Osteoblast (primary cell): ENCODE measurements around the gene CD2. TPM values are rescaled to one million over a fixed set of nuclear protein-coding genes. Genes with fewer than 3 reads are reported as not detected.
A peak's percentile ranks its signal among the peaks of the same experiment; 100 is the strongest.

Source experiments
- DNase-seq: peaks from one replicate; pipeline ENCODE4 v3.0.0; 2011; ENCODE audit warnings: low spot score, mixed read lengths; ENCODE audit not compliant: insufficient read length; ENCODE audit errors: missing footprints
- H2AFZ ChIP-seq: 2 replicates; pipeline ENCODE4 v1.6.0; 2011; ENCODE audit warnings: mild to moderate bottlenecking, low read length
- H3K27ac ChIP-seq: 2 replicates; pipeline ENCODE4 v1.5.1; 2011; ENCODE audit warnings: mild to moderate bottlenecking, low read depth, low read length, moderate library complexity
- H3K27me3 ChIP-seq: 2 replicates; pipeline ENCODE4 v1.6.0; 2012; ENCODE audit warnings: mild to moderate bottlenecking, control low read depth, inconsistent platforms, low read length, moderate library complexity; ENCODE audit not compliant: insufficient read depth
- H3K36me3 ChIP-seq: 2 replicates; pipeline ENCODE4 v1.5.1; 2011; ENCODE audit warnings: mild to moderate bottlenecking, low read length, control low read depth, moderate library complexity; ENCODE audit not compliant: insufficient read depth
- H3K4me1 ChIP-seq: 2 replicates; pipeline ENCODE4 v1.5.1; 2011; ENCODE audit warnings: mild to moderate bottlenecking, low read length, control low read depth, moderate library complexity; ENCODE audit not compliant: insufficient read depth
- H3K4me2 ChIP-seq: 2 replicates; pipeline ENCODE4 v1.6.0; 2011; ENCODE audit warnings: mild to moderate bottlenecking, low read length; ENCODE audit not compliant: insufficient read depth
- H3K4me3 ChIP-seq: fragments of 200-600 bp; sonication (generic); 3 replicates; pipeline ENCODE4 v1.5.1; 2012; ENCODE audit warnings: mild to moderate bottlenecking, low read length, inconsistent platforms; ENCODE audit not compliant: insufficient read depth
- H3K79me2 ChIP-seq: 2 replicates; pipeline ENCODE4 v1.6.0; 2012; ENCODE audit warnings: mild to moderate bottlenecking, low read length, control low read depth, inconsistent platforms; ENCODE audit not compliant: insufficient read depth
- H3K9me3 ChIP-seq: 2 replicates; pipeline ENCODE4 v1.5.1; 2011; ENCODE audit warnings: low read depth, low read length, control low read depth
- H4K20me1 ChIP-seq: 2 replicates; pipeline ENCODE4 v1.6.0; 2012; ENCODE audit warnings: mild to moderate bottlenecking, low read length, control low read depth; ENCODE audit not compliant: insufficient read depth
- CTCF ChIP-seq: IDR thresholded peaks from 2 replicates; pipeline ENCODE4 v1.5.1; 2011; ENCODE audit warnings: mild to moderate bottlenecking, low read depth, low read length, moderate library complexity; ENCODE audit errors: extremely low read depth
- total RNA-seq: library from RNA; depleted of rRNA; stranded (reverse); fragments of >200 nt; gene quantifications from 2 replicates; pipeline ENCODE4 v1.2.3, GENCODE V29; 2012

The CD2 gene
- total RNA-seq, 1 donor: not detected

DNA sequence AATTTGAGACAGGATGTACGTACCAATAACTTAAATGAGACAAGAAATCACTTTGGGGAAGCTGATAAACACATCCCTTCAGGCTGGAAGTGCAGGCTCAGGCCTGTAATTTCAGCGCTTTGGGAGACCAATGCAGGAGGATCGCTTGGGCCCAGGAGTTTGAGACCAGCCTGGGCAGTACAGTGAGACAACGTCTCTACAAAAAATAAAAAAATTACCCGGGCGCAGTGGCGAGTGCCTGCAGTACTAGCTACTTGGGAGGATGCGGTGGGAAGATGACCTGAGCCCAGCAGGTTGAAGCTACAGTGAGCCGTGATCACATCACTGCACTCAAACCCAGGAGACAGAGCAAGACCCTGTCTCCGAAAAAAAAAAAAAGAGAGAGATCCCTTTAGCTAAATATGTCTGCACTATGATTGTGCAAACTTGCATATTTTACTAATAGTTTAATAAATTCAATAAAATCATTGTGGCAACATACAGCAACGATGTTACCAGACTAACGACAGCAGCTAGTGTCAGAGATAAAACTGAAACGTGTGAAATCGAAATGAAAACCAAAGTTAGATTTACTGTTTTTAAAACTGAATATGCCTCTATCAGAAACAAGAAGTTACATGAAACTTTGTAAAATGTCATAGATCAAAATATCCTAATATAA, 54.7 kb downstream of the CD2 start:
- Histone ChIP-seq H3K4me3 (no peak overlapping the region), H4K20me1 (no peaks in the 10 kb centered on the region), H3K4me1 (no peaks in the 10 kb centered on the region), H3K4me2 (no peak overlapping the region), H3K27ac (no peak overlapping the region), H2AFZ (no peak overlapping the region), H3K36me3 (no peaks in the 10 kb centered on the region), H3K9me3 (no peaks in the 10 kb centered on the region), H3K27me3 (peaks cover 7% of the 10 kb centered on the region), H3K79me2 (no peaks in the 10 kb centered on the region)
- DNase-seq: no peak
- TF ChIP-seq CTCF: no peak

DNA sequence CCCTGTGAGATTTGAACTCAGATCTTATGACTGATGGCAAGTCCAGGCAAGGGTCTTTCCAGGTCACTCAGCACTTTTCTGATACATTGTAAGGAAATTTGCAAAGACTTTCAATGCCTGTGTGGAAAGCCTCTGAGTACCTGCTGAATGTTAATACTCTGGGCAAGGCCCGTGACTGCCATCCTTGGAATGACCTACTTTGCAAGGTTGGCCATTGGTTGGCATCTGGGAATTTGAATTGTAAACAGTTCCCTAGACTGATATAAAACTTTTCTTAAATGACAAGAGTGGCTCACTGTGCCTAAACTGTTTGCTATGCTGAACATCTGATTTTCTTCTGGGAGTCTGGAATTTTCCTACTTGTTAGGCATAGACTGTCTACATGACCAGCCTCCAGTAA, 57.1 kb downstream of the CD2 start:
- Histone ChIP-seq H3K27me3 (peaks cover 2% of the 10 kb centered on the region), H3K4me2 (no peak overlapping the region), H3K9me3 (no peaks in the 10 kb centered on the region), H3K36me3 (no peaks in the 10 kb centered on the region), H3K79me2 (no peaks in the 10 kb centered on the region), H2AFZ (no peak overlapping the region), H4K20me1 (no peaks in the 10 kb centered on the region), H3K27ac (no peak overlapping the region), H3K4me1 (no peaks in the 10 kb centered on the region), H3K4me3 (no peak overlapping the region)
- no peak for TF ChIP-seq CTCF
- DNase-seq: no peak

DNA sequence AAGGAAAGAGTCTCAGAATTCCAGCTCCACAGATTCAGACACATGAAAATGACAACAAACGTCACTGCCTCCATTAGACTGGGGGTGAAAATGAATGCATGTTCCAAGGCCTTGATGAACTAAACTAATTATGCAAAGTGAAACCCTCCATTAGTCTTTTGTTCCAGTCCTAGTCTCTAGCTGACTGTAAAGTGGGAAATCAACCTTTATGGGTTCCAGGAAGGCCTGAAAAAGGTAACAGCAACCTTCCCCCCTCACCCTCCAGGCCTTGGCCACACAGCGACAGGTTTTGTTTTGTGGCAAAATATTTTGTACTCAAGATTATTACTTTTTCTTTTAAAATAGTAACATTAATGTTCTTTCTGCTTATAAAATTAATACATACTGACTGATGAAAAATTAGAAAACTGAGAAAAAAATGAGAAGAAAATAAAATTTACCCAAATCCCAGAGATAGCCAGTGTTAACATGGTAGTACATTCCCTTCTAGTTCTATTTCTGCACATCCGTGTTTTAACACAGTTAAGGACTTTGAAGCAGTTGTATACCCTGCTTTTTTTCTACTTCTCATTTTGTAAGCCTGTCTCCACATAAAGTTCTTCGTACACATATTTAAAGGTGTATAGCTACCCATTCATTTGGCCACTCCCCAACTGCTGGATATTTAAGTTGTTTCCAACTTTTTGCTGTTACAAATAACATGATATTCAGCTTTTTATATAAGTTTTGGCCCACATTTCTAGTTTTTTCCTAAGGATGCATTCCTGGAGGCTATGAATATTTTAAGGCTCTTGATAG, 60.9 kb downstream of the CD2 start:
- H3K36me3 ChIP-seq: no peaks in the 10 kb centered on the region
- H3K27ac ChIP-seq: no peak overlapping the region
- H3K27me3 ChIP-seq: no peaks in the 10 kb centered on the region
- H3K4me3 ChIP-seq: no peak overlapping the region
- no peak for DNase-seq
- H2AFZ ChIP-seq: no peak overlapping the region
- H3K4me1 ChIP-seq: no peaks in the 10 kb centered on the region
- no peak overlapping the region for H3K4me2 ChIP-seq
- TF ChIP-seq CTCF: no peak
- no peaks in the 10 kb centered on the region for H3K79me2 ChIP-seq
- no peaks in the 10 kb centered on the region for H3K9me3 ChIP-seq
- H4K20me1 ChIP-seq: no peaks in the 10 kb centered on the region

GRCh38 chr1:116817582-116818064, 63.4 kb downstream of the CD2 start:
- Histone ChIP-seq H3K27ac (no peak overlapping the region), H2AFZ (no peak overlapping the region), H3K4me2 (no peak overlapping the region), H4K20me1 (no peaks in the 10 kb centered on the region), H3K4me1 (peaks cover 3% of the 10 kb centered on the region), H3K36me3 (no peaks in the 10 kb centered on the region), H3K4me3 (no peak overlapping the region), H3K79me2 (no peaks in the 10 kb centered on the region), H3K27me3 (no peaks in the 10 kb centered on the region), H3K9me3 (no peaks in the 10 kb centered on the region)
- TF ChIP-seq CTCF: peak; percentile 60
- no peak for DNase-seq
